ENCODE results near the gene PRR20G.
"Not testable (repeated sequence)": the region's sequence is repeated elsewhere in the genome, so short reads cannot be mapped to it uniquely, and the experiment has no call there.

Gene PRR20G

GRCh38 chr3:127312818-127313217, 25.0 kb upstream of the PRR20G start:
- no peak for DNase-seq (ENCODE audit: extremely low read depth, low read depth)

DNA sequence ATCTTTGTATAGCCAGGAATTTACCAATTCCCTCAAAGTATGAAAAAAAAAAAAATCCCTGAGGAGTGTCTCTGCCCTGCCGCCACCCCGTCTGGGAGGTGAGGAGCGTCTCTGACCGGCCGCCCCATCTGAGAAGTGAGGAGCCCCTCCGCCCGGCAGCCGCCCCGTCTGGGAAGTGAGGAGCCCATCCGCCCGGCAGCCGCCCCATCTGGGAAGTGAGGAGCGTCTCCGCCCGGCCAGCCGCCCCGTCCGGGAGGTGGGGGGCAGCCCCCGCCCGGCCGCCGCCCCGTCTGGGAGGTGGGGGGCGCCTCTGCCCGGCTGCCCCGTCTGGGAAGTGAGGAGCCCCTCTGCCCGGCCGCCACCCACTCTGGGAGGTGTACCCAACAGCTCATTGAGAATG, 21.0 kb upstream of the PRR20G start:
- DNase-seq (ENCODE audit: extremely low read depth, low read depth), result not testable (repeated sequence)

More at GRCh38 chr3:127312818-127313217, 25.0 kb upstream of the PRR20G start:
- TF ChIP-seq, protein P1, sequence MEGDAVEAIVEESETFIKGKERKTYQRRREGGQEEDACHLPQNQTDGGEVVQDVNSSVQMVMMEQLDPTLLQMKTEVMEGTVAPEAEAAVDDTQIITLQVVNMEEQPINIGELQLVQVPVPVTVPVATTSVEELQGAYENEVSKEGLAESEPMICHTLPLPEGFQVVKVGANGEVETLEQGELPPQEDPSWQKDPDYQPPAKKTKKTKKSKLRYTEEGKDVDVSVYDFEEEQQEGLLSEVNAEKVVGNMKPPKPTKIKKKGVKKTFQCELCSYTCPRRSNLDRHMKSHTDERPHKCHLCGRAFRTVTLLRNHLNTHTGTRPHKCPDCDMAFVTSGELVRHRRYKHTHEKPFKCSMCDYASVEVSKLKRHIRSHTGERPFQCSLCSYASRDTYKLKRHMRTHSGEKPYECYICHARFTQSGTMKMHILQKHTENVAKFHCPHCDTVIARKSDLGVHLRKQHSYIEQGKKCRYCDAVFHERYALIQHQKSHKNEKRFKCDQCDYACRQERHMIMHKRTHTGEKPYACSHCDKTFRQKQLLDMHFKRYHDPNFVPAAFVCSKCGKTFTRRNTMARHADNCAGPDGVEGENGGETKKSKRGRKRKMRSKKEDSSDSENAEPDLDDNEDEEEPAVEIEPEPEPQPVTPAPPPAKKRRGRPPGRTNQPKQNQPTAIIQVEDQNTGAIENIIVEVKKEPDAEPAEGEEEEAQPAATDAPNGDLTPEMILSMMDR (IDR thresholded peaks at IDR 0.05; ENCODE audit: low read depth, low read length), result no peak

DNA sequence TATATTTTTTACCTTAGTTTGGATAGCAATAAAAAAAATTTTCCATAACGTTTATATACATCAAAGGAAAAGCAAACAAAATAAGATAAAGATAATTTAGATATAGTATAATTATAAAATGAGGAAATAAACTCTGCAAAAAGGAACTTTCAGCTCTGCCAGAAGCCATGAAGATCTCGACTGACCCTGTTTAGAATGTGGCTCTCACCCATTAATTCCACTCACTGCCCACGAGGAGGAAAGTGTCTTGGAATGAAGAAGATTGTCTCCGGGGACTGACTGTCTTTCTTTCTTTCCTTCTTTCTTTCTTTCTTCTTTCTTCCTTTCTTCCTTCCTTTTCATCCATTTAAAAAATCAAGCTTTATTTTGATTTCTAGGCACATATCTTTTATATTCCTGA, 20.1 kb upstream of the PRR20G start:
- TF ChIP-seq, protein P1 (IDR thresholded peaks at IDR 0.05; ENCODE audit: low read depth, low read length), result no peak
- DNase-seq (ENCODE audit: extremely low read depth, low read depth), result no peak

- TF ChIP-seq, protein P1 (IDR thresholded peaks at IDR 0.05; ENCODE audit: low read depth, low read length), result no peak
- no peak for DNase-seq (ENCODE audit: extremely low read depth, low read depth)
These were observed 19.4 kb upstream of the PRR20G start for GRCh38 chr3:127307112-127307835.

DNA sequence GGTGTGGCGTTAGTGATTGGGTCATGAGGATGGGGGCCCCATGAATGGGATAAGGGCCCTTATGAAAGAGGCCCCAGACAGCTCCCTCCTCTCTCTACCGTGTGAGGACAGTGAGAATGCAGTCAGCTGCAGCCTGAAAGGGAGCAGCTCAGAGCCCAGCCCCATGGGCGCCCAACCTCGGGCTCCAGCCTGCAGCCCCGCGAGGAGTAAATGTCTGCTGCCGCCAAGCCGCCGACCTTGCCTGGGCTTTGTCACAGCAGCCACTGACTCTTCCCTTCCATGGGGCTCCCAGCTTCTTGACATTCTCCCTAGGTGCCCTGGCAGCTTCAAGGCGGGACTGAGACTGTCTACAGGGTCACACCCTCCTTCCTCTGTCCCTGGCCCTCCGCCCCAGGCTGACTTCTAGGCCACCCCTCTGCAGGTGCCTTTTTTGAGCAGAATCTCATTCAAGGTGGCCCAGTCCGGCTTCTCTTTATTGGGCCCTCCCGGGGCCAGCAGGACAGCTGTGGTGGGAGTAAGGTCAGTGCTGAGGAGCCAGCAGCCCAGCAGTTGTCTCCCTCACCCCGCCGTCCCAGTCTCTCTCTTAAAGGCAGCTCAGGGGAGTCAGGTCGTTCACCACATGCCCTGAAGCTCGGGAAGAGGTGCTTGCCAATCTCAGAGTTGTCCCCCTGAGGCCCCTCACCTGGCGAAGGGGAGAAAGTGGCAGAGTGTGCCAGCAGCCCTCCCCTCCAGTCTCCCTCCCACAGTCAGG, 18.7 kb upstream of the PRR20G start:
- TF ChIP-seq, protein P1 (IDR thresholded peaks at IDR 0.05; ENCODE audit: low read depth, low read length), result no peak
- DNase-seq (ENCODE audit: extremely low read depth, low read depth), result no peak

GRCh38 chr3:127305499-127306060, 17.7 kb upstream of the PRR20G start:
- TF ChIP-seq, protein P1 (IDR thresholded peaks at IDR 0.05; ENCODE audit: low read depth, low read length), result no peak
- DNase-seq (ENCODE audit: extremely low read depth, low read depth), result no peak

- DNase-seq (ENCODE audit: extremely low read depth, low read depth), result no peak
- TF ChIP-seq, protein P1 (IDR thresholded peaks at IDR 0.05; ENCODE audit: low read depth, low read length), result no peak
These were observed 16.4 kb upstream of the PRR20G start for GRCh38 chr3:127304121-127304744.
